GM21717 (cell line): Measurements from ENCODE around the gene DAND5.
"Not testable (repeated sequence)": the region's sequence is repeated elsewhere in the genome, so short reads cannot be mapped to it uniquely, and the experiment has no call there.

Source experiments
- ATAC-seq: cut with Tn5 transposase; IDR thresholded peaks from one replicate; pipeline ENCODE4 v1.9.1; 2021; ENCODE audit warnings: mild to moderate bottlenecking, moderate library complexity; ENCODE audit not compliant: unreplicated experiment

The DAND5 gene

GRCh38 chr19:12965017-12965811 lies 4.2 kb upstream of the DAND5 start:
- peak; percentile 64 for ATAC-seq

DNA sequence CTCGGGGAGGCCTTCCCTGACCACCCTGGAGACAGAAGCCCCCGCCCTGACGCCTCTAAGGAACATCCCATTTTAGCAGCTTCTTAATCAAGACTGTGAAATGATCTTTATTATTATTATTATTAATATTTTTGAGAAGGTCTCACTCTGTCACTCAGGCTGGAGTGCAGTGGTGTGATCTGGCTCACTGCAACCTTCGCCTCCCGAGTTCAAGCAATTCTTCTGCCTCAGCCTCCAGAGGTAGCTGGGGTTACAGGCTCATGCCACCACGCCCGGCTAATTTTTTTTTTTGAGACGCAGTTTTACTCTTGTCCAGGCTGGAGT lies 3.6 kb upstream of the DAND5 start:
- ATAC-seq = no peak

GRCh38 chr19:12967907-12968306 lies 1.5 kb upstream of the DAND5 start:
- ATAC-seq = no peak

DNA sequence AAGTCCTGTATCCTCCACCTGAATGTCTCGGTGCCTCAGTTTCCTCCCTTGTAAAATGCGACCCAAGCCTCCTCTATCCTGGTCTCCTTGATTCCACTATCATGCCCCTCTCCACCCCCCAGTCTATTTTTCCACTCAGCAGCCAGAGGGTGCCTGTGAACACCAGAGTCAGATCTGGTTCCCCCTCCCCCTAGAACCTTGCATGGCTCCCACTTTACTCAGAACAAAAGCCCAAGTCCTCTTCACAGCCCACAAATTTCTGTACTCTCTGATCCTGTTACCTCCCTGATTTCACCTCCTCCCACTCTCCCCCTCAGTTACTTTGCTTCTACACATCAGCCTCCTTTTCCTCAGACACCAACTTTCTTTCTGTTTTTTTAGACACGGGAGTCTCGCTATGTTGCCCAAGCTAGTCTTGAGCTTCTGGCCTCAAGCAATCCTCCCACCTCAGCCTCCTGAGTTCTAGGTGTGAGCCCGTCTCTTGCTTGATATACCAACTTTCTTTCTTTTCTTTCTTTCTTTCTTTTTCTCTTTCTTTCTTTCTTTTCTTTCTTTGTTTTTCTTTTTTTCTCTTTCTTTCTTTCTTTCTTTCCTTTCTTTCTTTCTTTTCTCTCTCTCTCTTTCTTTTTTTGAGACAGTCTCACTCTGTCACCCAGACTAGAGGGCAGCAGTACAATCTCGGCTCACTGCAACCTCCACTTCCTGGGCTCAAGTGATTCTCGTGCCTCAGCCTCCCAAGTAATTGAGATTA lies 869 bp downstream of the DAND5 start:
- ATAC-seq = no peak

- ATAC-seq = no peak
These were observed 3.9 kb downstream of the DAND5 start for GRCh38 chr19:12973236-12973635.

GRCh38 chr19:12974301-12975220 lies 5.2 kb downstream of the DAND5 start:
- ATAC-seq = no peak

GRCh38 chr19:12975221-12975741 lies 5.9 kb downstream of the DAND5 start:
- no peak for ATAC-seq

DNA sequence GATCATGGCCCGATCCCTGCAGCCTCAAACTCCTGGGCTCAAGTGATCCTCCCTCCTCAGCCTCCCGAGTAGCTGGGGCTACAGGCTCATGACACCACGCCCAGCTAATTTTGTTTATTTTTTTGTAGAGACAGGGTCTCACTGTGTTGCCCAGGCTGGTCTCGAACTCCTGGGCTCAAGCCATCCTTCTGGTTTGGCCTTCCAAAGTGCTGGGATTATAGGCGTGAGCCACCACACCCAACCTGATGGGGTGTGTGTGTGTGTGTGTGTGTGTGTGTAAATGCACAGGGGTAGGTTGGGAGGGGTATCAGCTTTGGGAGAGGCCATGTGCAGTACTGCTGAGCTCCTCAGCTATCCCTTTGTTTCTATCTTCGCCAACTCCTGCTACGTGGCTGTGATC lies 6.7 kb downstream of the DAND5 start:
- not testable (repeated sequence) for ATAC-seq

DNA sequence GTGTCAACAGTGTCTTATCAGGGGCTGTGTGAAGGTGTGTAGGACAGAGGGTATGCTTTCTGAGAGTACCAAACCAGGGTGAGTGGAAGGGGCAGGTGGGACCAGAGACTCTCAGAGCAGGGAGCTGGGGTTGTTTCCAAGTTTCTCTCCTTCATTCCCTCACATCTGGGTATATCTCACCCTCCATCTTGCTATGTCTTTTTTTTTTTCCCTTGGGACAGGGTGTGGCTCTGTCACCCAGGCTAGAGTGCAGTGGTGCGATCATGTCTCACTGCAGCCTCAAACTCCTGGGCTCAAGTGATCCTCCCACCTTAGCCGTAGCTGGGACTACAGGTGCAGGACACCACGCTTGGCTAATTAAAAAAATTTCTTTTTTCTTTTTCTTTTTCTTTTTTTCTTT lies 10.6 kb downstream of the DAND5 start:
- ATAC-seq = no peak

- ATAC-seq = no peak
These were observed 13.3 kb downstream of the DAND5 start for GRCh38 chr19:12982648-12983047.

- no peak for ATAC-seq
These were observed 13.7 kb downstream of the DAND5 start for GRCh38 chr19:12983091-12983490.

DNA sequence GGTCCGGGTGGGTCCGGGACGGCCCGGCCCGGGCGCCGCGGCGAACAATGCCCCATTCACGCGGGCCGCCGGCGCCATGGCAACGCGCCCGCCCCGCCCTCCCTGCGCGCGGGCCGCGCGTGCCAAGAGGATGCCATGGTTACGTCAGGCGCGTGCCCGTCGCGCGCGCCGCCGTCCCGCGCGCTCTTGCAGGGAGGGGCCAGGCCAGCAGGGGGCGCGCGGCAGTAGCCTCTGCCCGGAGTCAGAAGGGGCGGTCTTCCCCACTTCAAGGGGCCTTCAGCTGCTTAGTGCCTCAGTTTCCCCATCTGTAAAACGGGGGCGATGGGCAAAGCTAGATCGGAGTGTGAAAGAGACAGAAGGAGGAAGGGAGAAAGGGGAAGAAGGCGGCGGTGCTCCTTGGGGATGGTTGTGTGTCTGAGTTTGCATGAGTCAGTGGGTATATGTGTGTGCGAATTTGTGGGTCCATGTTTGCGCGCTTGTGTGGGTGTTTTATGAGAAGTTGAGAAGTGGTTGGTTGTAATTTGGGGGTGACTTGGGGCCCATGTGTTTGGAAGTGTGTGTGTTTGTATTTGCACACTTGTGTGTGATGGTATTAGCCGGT lies 14.3 kb downstream of the DAND5 start:
- no peak for ATAC-seq

DNA sequence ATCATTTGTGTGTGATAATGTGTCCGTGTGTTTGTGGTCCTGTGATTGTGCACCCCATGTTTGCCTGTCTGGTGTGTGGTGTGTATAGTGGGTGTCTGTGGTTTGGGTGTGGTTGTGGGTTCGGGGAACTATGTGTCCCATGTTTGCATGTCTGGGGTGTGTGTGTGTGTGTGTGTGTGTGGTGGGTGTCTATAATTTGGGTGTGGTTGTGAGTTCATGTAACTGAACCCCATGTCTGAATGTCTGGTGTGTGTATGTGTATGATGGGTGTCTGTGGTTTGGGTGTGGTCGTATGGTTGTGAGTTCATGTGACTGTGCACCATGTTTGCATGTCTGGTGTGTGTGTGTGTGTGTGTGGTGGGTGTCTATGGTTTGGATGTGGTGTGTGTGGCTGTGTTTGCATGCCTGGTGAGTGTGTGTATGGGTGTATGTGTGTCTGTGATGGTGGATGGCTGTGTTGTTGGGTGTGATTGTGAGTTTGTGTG lies 14.8 kb downstream of the DAND5 start:
- ATAC-seq = no peak

GRCh38 chr19:12984683-12985048 lies 15.3 kb downstream of the DAND5 start:
- no peak for ATAC-seq

- ATAC-seq = no peak
These were observed 15.8 kb downstream of the DAND5 start for GRCh38 chr19:12985049-12985776.

DNA sequence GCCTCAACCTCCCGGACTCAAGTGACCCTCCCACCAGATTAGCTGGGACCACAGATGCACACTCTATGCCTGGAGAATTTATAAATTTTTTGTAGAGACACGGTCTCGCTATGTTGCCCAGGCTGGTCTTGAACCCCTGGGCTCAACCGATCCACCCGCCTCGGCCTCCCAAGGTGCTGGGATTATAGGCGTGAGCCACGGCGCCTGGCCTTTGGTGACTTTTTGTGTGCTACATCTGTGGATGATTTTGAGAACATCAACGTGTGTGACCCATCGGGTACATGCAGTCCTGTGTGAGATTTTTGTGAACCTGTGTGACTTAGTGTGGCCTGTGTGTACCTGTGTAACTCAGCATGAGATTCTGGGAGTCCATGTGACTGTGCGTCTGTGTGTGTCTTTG lies 17.4 kb downstream of the DAND5 start:
- no peak for ATAC-seq

GRCh38 chr19:12987190-12987589 lies 17.8 kb downstream of the DAND5 start:
- no peak for ATAC-seq

GRCh38 chr19:12987781-12988180 lies 18.4 kb downstream of the DAND5 start:
- no peak for ATAC-seq

- no peak for ATAC-seq
These were observed 21.1 kb downstream of the DAND5 start for GRCh38 chr19:12990431-12990830.

GRCh38 chr19:12990853-12991252 lies 21.5 kb downstream of the DAND5 start:
- ATAC-seq = no peak
